Aorta (tissue), 5 donors: ENCODE measurements around the gene HS3ST4. TPM values are rescaled to one million over a fixed set of nuclear protein-coding genes. Genes with fewer than 3 reads are reported as not detected.
"Not testable (repeated sequence)": the region's sequence is repeated elsewhere in the genome, so short reads cannot be mapped to it uniquely, and the experiment has no call there.

Experiments used
- ATAC-seq: fragments of 200-7000 bp; cut with Tn5 transposase; one replicate; pipeline ENCODE4 v1.9.1; 2022; ENCODE audit warnings: moderate library complexity; ENCODE audit not compliant: low FRiP score
- DNase-seq, 2 donors: peaks; one replicate each; pipeline ENCODE4 v3.0.0-alpha.2; 2020
- H3K27ac ChIP-seq, 2 donors: one replicate each; pipeline ENCODE4 v1.5.1; 2013; ENCODE audit warnings: low read length in 2 of 2, mild to moderate bottlenecking in 2 of 2, moderate library complexity in 2 of 2, control low read depth in 1 of 2, inconsistent platforms in 1 of 2, low read depth in 1 of 2
- H3K27me3 ChIP-seq, 2 donors: one replicate each; pipeline ENCODE4 v1.6.1; 2013; ENCODE audit warnings: control low read depth in 1 of 2, low read length in 1 of 2, mild to moderate bottlenecking in 1 of 2, moderate library complexity in 1 of 2; ENCODE audit not compliant: insufficient read depth in 2 of 2, control insufficient read depth in 1 of 2
- H3K36me3 ChIP-seq, 2 donors: one replicate each; pipeline ENCODE4 v1.6.1; 2013; ENCODE audit warnings: control low read depth in 1 of 2, low read length in 1 of 2, mild to moderate bottlenecking in 1 of 2; ENCODE audit not compliant: insufficient read depth in 2 of 2, control insufficient read depth in 1 of 2
- H3K4me1 ChIP-seq, 2 donors: one replicate each; pipeline ENCODE4 v1.6.1; 2013; ENCODE audit warnings: low read length in 2 of 2, control low read depth in 1 of 2, mild to moderate bottlenecking in 1 of 2, moderate library complexity in 1 of 2; ENCODE audit not compliant: insufficient read depth in 2 of 2, control insufficient read depth in 1 of 2
- H3K4me3 ChIP-seq, 2 donors: one replicate each; pipeline ENCODE4 v1.5.1; 2013; ENCODE audit warnings: low read length in 2 of 2, control low read depth in 1 of 2, mild to moderate bottlenecking in 1 of 2
- H3K9me3 ChIP-seq: one replicate; pipeline ENCODE4 v1.6.1; 2013; ENCODE audit warnings: mild to moderate bottlenecking, low read length; ENCODE audit not compliant: control insufficient read depth
- WGBS, 2 donors: extraction: QIAGEN DNeasy Blood & Tissue Kit; methylation state at CpG; one replicate each; pipeline ENCODE4 v1.1.7; 2013; 5-methylcytosine and 5-hydroxymethylcytosine counted together
- intact Hi-C, 2 donors: fragments of 100-400 bp; cut with DNase I; formaldehyde crosslinking; loops; one replicate each; pipeline versions ENCODE4 v1.14.2 to v1.15.0; 2022
- polyA plus RNA-seq, 2 donors: library from polyadenylated mRNA; stranded (reverse); fragments of 200-250 nt; gene quantifications; one replicate each; pipeline ENCODE4 v1.2.3, GENCODE V29; 2013
- total RNA-seq, 2 donors: library from RNA; stranded (reverse); fragmentation: NEBNext Ultra II Directional; extraction: Animal tissue kit (Norgen Biotek cat#: 25700); gene quantifications; one replicate each; pipeline ENCODE4 v1.2.1, GENCODE V29; 2021
- donor health status: healthy with polysubstance abuse.
- donor health status: Bipolar disorder and iron deficiency.
- donor health status: DM: no; HTN: no; CAD: no.
- donor health status: DM: no; HTN: no; CAD: no.
- donor health status: DM: yes; HTN: yes; CAD: no.

The HS3ST4 gene
- total and polyA plus RNA-seq, 4 donors: not detected

- Histone ChIP-seq H3K36me3 (no peaks in the 10 kb centered on the region), H3K4me1 (no peaks in the 10 kb centered on the region), H3K27ac (no peak overlapping the region), H3K9me3 (no peaks in the 10 kb centered on the region), H3K4me3 (no peak overlapping the region), H3K27me3 (no peaks in the 10 kb centered on the region)
- DNase-seq: no peak
- WGBS, 2 donors: 77 to 78% methylated on average over 3 of the region's 3 CpGs
- ATAC-seq: no peak
- intact Hi-C loops: no loop called here
Observed at GRCh38 chr16:25748092-25748654, 56.4 kb downstream of the HS3ST4 start.

- no peaks in the 10 kb centered on the region for H3K27me3 ChIP-seq
- DNase-seq (no peak), ATAC-seq (no peak)
- no peak overlapping the region for H3K4me3 ChIP-seq
- 58% methylated on average over 6 of the region's 6 CpGs for WGBS, 2 donors
- H3K36me3 ChIP-seq: no peaks in the 10 kb centered on the region
- H3K4me1 ChIP-seq: no peaks in the 10 kb centered on the region
- no peaks in the 10 kb centered on the region for H3K9me3 ChIP-seq
- intact Hi-C loops: no loop called here
- no peak overlapping the region for H3K27ac ChIP-seq
Observed at GRCh38 chr16:25750488-25751216, 58.9 kb downstream of the HS3ST4 start.

DNA sequence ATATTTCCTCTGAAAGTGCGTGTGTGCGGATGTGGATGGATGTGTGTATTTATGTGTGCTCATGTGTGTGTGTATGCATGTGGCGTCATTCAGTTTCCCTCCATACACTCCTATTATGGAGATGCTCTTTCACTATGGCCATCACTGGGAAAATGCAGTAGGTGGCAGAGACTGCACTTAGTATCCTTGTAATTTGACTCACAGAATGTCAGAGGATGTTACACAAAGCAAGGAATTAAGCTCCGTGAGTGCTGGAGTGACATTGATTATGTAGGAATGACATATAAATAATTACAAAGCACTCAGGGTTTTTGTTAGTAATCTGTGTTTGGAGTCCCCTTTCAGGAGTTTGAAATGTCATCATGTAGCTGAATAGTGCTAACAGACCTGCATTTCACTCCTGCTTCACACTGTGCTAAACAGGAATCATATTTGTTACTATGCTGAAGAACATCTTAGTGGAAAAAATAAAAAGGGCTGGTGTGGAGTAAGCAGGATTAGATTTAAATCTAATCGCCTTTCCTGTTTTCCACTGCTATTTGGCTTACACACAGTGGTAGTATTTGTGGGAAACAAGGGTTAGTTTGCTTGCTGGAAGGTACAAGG, 59.6 kb downstream of the HS3ST4 start:
- Histone ChIP-seq H3K36me3 (no peaks in the 10 kb centered on the region), H3K4me3 (no peak overlapping the region), H3K9me3 (no peaks in the 10 kb centered on the region), H3K27ac (no peak overlapping the region), H3K27me3 (no peaks in the 10 kb centered on the region), H3K4me1 (no peaks in the 10 kb centered on the region)
- intact Hi-C loops: no loop called here
- DNase-seq (no peak), ATAC-seq (no peak)
- 72 to 75% methylated on average over 5 of the region's 5 CpGs for WGBS, 2 donors

GRCh38 chr16:25764466-25764865, 72.7 kb downstream of the HS3ST4 start:
- no peak for ATAC-seq
- Histone ChIP-seq H3K27me3 (no peaks in the 10 kb centered on the region), H3K4me1 (no peaks in the 10 kb centered on the region), H3K36me3 (no peaks in the 10 kb centered on the region), H3K9me3 (no peaks in the 10 kb centered on the region), H3K4me3 (no peak overlapping the region), H3K27ac (no peak overlapping the region)
- no peak for DNase-seq
- intact Hi-C loops: no loop called here
- WGBS, 2 donors: 84 to 88% methylated on average over 2 of the region's 2 CpGs

DNA sequence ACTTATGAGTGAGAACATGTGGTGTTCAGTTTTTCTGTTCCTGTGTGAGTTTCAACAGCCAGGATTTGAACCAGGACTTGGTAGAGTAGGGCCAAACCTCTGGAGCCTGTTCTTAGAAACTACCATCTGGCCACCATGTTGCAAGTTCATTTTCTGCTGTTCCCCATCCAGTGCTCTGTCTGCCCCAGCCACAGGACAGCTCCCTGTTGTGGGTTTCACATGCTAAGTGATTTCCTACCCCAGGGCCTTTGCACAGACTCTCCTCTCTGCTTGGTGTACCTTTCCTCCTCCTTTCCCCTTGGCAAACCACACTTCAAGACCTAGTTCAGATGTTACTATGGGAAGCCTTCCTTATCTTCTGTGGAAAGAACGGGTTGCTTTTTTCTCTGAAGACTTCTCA, 79.5 kb downstream of the HS3ST4 start:
- Histone ChIP-seq H3K36me3 (no peaks in the 10 kb centered on the region), H3K27me3 (no peaks in the 10 kb centered on the region), H3K9me3 (peaks cover 2% of the 10 kb centered on the region), H3K4me1 (no peaks in the 10 kb centered on the region), H3K27ac (no peak overlapping the region), H3K4me3 (no peak overlapping the region)
- intact Hi-C loops: no loop called here
- 83 to 84% methylated on average over 1 of the region's 1 CpG for WGBS, 2 donors
- ATAC-seq: no peak
- DNase-seq: no peak

GRCh38 chr16:25771812-25772568, 80.2 kb downstream of the HS3ST4 start:
- intact Hi-C loops: no loop called here
- no peak for ATAC-seq
- H3K27me3 ChIP-seq: no peaks in the 10 kb centered on the region
- no peak for DNase-seq
- WGBS, 2 donors: 66 to 75% methylated on average over 5 of the region's 5 CpGs
- H3K4me1 ChIP-seq: no peaks in the 10 kb centered on the region
- peaks cover 2% of the 10 kb centered on the region for H3K9me3 ChIP-seq
- no peak overlapping the region for H3K4me3 ChIP-seq
- no peak overlapping the region for H3K27ac ChIP-seq
- no peaks in the 10 kb centered on the region for H3K36me3 ChIP-seq

DNA sequence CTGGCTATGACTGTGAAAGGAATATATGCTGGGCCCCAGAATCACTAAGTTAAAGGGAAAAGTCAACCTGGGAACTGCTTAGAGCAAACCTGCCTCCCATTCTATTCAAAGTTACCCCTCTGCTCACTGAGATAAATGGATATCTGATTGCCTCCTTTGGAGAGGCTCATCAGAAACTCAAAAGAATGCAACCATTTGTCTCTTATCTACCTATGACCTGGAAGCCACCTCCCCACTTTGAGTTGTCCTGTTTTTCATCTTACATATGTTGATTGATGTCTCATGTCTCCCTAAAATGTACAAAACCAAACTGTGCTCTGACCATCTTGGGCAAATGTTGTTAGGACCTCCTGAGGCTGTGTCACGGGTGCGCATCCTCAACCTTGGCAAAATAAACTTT, 84.5 kb downstream of the HS3ST4 start:
- DNase-seq, H3K4me1 ChIP-seq, H3K9me3 ChIP-seq, ATAC-seq, intact Hi-C loops, H3K27ac ChIP-seq, H3K4me3 ChIP-seq, H3K36me3 ChIP-seq, H3K27me3 ChIP-seq: not testable (repeated sequence)
- 81 to 90% methylated on average over 2 of the region's 2 CpGs for WGBS, 2 donors

- no peaks in the 10 kb centered on the region for H3K36me3 ChIP-seq
- H3K4me1 ChIP-seq: no peaks in the 10 kb centered on the region
- intact Hi-C loops: no loop called here
- DNase-seq (no peak), ATAC-seq (no peak)
- no peak overlapping the region for H3K4me3 ChIP-seq
- H3K27ac ChIP-seq: no peak overlapping the region
- H3K27me3 ChIP-seq: no peaks in the 10 kb centered on the region
- H3K9me3 ChIP-seq: no peaks in the 10 kb centered on the region
- WGBS, 2 donors: 39 to 62% methylated on average over 1 of the region's 1 CpG
Observed at GRCh38 chr16:25783226-25783625, 91.5 kb downstream of the HS3ST4 start.
